Neural cell (in vitro differentiated cells): Measurements from ENCODE around the gene PKNOX2. TPM values are rescaled to one million over a fixed set of nuclear protein-coding genes. Genes with fewer than 3 reads are reported as not detected.

Experiments used
- H2AFZ ChIP-seq: fragments of 200-600, 300-800 bp; sonication (generic), shearing (Covaris generic); 2 replicates; pipeline ENCODE4 v1.6.0; 2014; ENCODE audit warnings: low read depth, mild to moderate bottlenecking, antibody characterized with exemption, low read length, moderate library complexity
- H3F3A ChIP-seq: fragments of 200-600 bp; shearing (Covaris generic); 2 replicates; pipeline ENCODE4 v1.6.1; 2016; ENCODE audit warnings: mild to moderate bottlenecking, moderate library complexity, mixed read lengths, antibody characterized with exemption, low read length; ENCODE audit not compliant: insufficient read depth, poor library complexity, severe bottlenecking
- H3K27ac ChIP-seq: fragments of 200-600, 300-800 bp; sonication (generic), shearing (Covaris generic); 2 replicates; pipeline ENCODE4 v1.5.1; 2014; ENCODE audit warnings: mild to moderate bottlenecking, low read length, moderate library complexity
- H3K27me3 ChIP-seq: fragments of 300-800, 200-600 bp; sonication (generic), shearing (Covaris generic); 2 replicates; pipeline ENCODE4 v1.6.0; 2014; ENCODE audit warnings: mild to moderate bottlenecking, low read depth, low read length, moderate library complexity; ENCODE audit not compliant: insufficient read depth
- H3K36me3 ChIP-seq: fragments of 300-800, 200-600 bp; sonication (generic), shearing (Covaris generic); 2 replicates; pipeline ENCODE4 v1.5.1; 2014; ENCODE audit warnings: mild to moderate bottlenecking, antibody characterized with exemption, low read length, moderate library complexity; ENCODE audit not compliant: insufficient read depth
- H3K4me2 ChIP-seq: fragments of 300-800, 200-600 bp; sonication (generic), shearing (Covaris generic); 2 replicates; pipeline ENCODE4 v1.6.0; 2014; ENCODE audit warnings: mild to moderate bottlenecking, low read length
- H3K4me3 ChIP-seq: fragments of 300-800, 200-600 bp; sonication (generic), shearing (Covaris generic); 2 replicates; pipeline ENCODE4 v1.5.1; 2014; ENCODE audit warnings: mild to moderate bottlenecking, low read length, moderate library complexity
- H3K79me2 ChIP-seq: fragments of 200-600 bp; shearing (Covaris generic); replicated peaks from 2 replicates; pipeline ENCODE4 v1.6.0; 2014; ENCODE audit warnings: mild to moderate bottlenecking, low read length, moderate library complexity; ENCODE audit not compliant: insufficient read depth
- H3K9ac ChIP-seq: fragments of 300-800, 200-600 bp; sonication (generic), shearing (Covaris generic); 2 replicates; pipeline ENCODE4 v1.6.1; 2016; ENCODE audit warnings: mild to moderate bottlenecking, low read length, mixed read lengths
- H3K9me2 ChIP-seq: fragments of 200-600 bp; shearing (Covaris generic); 2 replicates; pipeline ENCODE4 v1.6.1; 2016; ENCODE audit warnings: mild to moderate bottlenecking, low read length, mixed read lengths; ENCODE audit not compliant: insufficient read depth
- H3K9me3 ChIP-seq: fragments of 200-600, 300-800 bp; sonication (generic), shearing (Covaris generic); 2 replicates; pipeline ENCODE4 v1.6.1; 2016; ENCODE audit warnings: mild to moderate bottlenecking, mixed run types, low read length, moderate library complexity, mixed read lengths
- H4K20me1 ChIP-seq: fragments of 200-600 bp; shearing (Covaris generic); 2 replicates; pipeline ENCODE4 v1.6.1; 2016; ENCODE audit warnings: mild to moderate bottlenecking, mixed run types; ENCODE audit not compliant: insufficient read depth
- CTCF ChIP-seq: fragments of 450-650 bp; IDR thresholded peaks from 2 replicates; pipeline ENCODE4 v1.5.1; 2014; ENCODE audit warnings: antibody characterized with exemption, mild to moderate bottlenecking, moderate library complexity; ENCODE audit not compliant: poor library complexity, severe bottlenecking
- EP300 ChIP-seq: fragments of 450-650 bp; conservative IDR thresholded peaks from 2 replicates; pipeline ENCODE4 v1.6.1; 2014; ENCODE audit warnings: antibody characterized with exemption, mild to moderate bottlenecking, moderate library complexity; ENCODE audit not compliant: poor library complexity, severe bottlenecking
- EZH2 ChIP-seq: fragments of 200-600, 300-800 bp; shearing (Covaris generic), sonication (generic); IDR thresholded peaks from 2 replicates; pipeline ENCODE4 v1.6.1; 2014; ENCODE audit warnings: antibody characterized with exemption, low read length, borderline replicate concordance, mild to moderate bottlenecking; ENCODE audit not compliant: insufficient read depth, poor library complexity, severe bottlenecking
- MXI1 ChIP-seq: fragments of 450-650 bp; conservative IDR thresholded peaks from 2 replicates; pipeline ENCODE4 v1.6.1; 2014; ENCODE audit warnings: antibody characterized with exemption, mild to moderate bottlenecking; ENCODE audit not compliant: poor library complexity, severe bottlenecking
- POLR2AphosphoS5 ChIP-seq: IDR thresholded peaks from 2 replicates; pipeline ENCODE4 v1.6.1; 2012
- RAD21 ChIP-seq: fragments of 450-650 bp; conservative IDR thresholded peaks from 2 replicates; pipeline ENCODE4 v1.6.1; 2014; ENCODE audit warnings: antibody characterized with exemption, mild to moderate bottlenecking, moderate library complexity
- SMC3 ChIP-seq: fragments of 450-650 bp; conservative IDR thresholded peaks from 2 replicates; pipeline ENCODE4 v1.6.1; 2014; ENCODE audit warnings: antibody characterized with exemption, mild to moderate bottlenecking, moderate library complexity; ENCODE audit not compliant: poor library complexity
- TAF1 ChIP-seq: IDR thresholded peaks from 2 replicates; pipeline ENCODE4 v1.6.1; 2012; ENCODE audit warnings: low read depth
- polyA plus RNA-seq: library from polyadenylated mRNA; depleted of rRNA; stranded (reverse); fragments of >200 nt; gene quantifications from 2 replicates; pipeline ENCODE4 v1.2.3, GENCODE V29; 2014
- TF ChIP-seq, protein P1 (sequence below): IDR thresholded peaks from 2 replicates; pipeline ENCODE4 v1.6.1; 2012; ENCODE audit warnings: borderline replicate concordance

PKNOX2 gene
- polyA plus RNA-seq, 1 donor from 2014 or later: 0.99 TPM

- Histone ChIP-seq H3K27ac (no peak overlapping the region), H3K9ac (no peak overlapping the region), H3K27me3 (no peaks in the 10 kb centered on the region)
These were observed 281.2 kb downstream of the PKNOX2 start for GRCh38 chr11:125445731-125446130.

DNA sequence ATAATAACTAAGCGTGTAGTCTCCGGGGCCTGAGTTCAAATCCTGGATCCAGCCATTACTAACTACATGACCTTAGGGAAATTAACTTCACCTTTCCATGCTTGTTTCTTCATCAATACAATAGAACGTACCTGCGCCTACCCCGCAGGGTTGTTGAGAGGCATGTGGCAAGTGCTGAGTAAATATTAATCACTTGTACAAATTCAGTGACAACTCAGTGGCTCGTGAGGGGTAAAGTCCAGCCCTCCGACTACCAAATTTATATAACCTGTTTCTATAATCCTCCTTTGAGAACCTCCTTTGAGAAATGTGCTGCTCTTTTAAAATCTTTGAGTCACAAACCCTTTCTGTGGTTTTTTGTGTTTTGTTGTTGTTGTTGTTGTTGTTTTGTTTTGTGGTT is 281.7 kb downstream of the PKNOX2 start:
- peaks cover 4% of the 10 kb centered on the region for H3K79me2 ChIP-seq
- no peaks in the 10 kb centered on the region for H3K27me3 ChIP-seq
- H3K4me2 ChIP-seq: no peak overlapping the region
- H3K9me2 ChIP-seq: no peaks in the 10 kb centered on the region
- no peak overlapping the region for H2AFZ ChIP-seq
- H4K20me1 ChIP-seq: no peaks in the 10 kb centered on the region
- no peaks in the 10 kb centered on the region for H3K9me3 ChIP-seq
- TF ChIP-seq EP300 (no peak), SMC3 (no peak), EZH2 (no peak), MXI1 (no peak), RAD21 (no peak), CTCF (no peak), POLR2AphosphoS5 (no peak), TAF1 (no peak)
- TF ChIP-seq, protein P1, sequence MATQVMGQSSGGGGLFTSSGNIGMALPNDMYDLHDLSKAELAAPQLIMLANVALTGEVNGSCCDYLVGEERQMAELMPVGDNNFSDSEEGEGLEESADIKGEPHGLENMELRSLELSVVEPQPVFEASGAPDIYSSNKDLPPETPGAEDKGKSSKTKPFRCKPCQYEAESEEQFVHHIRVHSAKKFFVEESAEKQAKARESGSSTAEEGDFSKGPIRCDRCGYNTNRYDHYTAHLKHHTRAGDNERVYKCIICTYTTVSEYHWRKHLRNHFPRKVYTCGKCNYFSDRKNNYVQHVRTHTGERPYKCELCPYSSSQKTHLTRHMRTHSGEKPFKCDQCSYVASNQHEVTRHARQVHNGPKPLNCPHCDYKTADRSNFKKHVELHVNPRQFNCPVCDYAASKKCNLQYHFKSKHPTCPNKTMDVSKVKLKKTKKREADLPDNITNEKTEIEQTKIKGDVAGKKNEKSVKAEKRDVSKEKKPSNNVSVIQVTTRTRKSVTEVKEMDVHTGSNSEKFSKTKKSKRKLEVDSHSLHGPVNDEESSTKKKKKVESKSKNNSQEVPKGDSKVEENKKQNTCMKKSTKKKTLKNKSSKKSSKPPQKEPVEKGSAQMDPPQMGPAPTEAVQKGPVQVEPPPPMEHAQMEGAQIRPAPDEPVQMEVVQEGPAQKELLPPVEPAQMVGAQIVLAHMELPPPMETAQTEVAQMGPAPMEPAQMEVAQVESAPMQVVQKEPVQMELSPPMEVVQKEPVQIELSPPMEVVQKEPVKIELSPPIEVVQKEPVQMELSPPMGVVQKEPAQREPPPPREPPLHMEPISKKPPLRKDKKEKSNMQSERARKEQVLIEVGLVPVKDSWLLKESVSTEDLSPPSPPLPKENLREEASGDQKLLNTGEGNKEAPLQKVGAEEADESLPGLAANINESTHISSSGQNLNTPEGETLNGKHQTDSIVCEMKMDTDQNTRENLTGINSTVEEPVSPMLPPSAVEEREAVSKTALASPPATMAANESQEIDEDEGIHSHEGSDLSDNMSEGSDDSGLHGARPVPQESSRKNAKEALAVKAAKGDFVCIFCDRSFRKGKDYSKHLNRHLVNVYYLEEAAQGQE: no peak
- no peak overlapping the region for H3K27ac ChIP-seq
- peaks cover 11% of the 10 kb centered on the region for H3K36me3 ChIP-seq
- no peak overlapping the region for H3K9ac ChIP-seq
- no peaks in the 10 kb centered on the region for H3F3A ChIP-seq
- H3K4me3 ChIP-seq: no peak overlapping the region

More at GRCh38 chr11:125445731-125446130, 281.2 kb downstream of the PKNOX2 start:
- peaks cover 4% of the 10 kb centered on the region for H3K79me2 ChIP-seq
- no peak overlapping the region for H3K4me3 ChIP-seq
- TF ChIP-seq CTCF: no peak
- TF ChIP-seq TAF1: no peak
- no peak for TF ChIP-seq POLR2AphosphoS5
- TF ChIP-seq MXI1: no peak
- H3K9me2 ChIP-seq: no peaks in the 10 kb centered on the region
- no peaks in the 10 kb centered on the region for H3F3A ChIP-seq
- H3K36me3 ChIP-seq: peaks cover 11% of the 10 kb centered on the region
- no peaks in the 10 kb centered on the region for H3K9me3 ChIP-seq
- no peak overlapping the region for H3K4me2 ChIP-seq
- H4K20me1 ChIP-seq: no peaks in the 10 kb centered on the region
- no peak overlapping the region for H2AFZ ChIP-seq
